Stomach smooth muscle (tissue), 2 donors: ENCODE measurements around the gene ASF1B.

Experiments
- H3K27ac ChIP-seq: one replicate; pipeline ENCODE4 v1.7.0; 2013; ENCODE audit warnings: mild to moderate bottlenecking, low read length, inconsistent platforms
- H3K27me3 ChIP-seq, 2 donors: one replicate each; pipeline ENCODE4 v1.7.0; 2013; ENCODE audit warnings: low read length in 2 of 2; ENCODE audit not compliant: insufficient read depth in 2 of 2, control insufficient read depth in 1 of 2
- H3K36me3 ChIP-seq, 2 donors: one replicate each; pipeline ENCODE4 v1.7.0; 2013; ENCODE audit warnings: low read length in 2 of 2; ENCODE audit not compliant: control insufficient read depth in 2 of 2, insufficient read depth in 2 of 2
- H3K4me1 ChIP-seq: one replicate; pipeline ENCODE4 v1.7.0; 2013; ENCODE audit warnings: low read length; ENCODE audit not compliant: control insufficient read depth, insufficient read depth
- H3K4me3 ChIP-seq, 2 donors: one replicate each; pipeline ENCODE4 v1.7.0; 2013; ENCODE audit warnings: low read length in 2 of 2
- H3K9ac ChIP-seq, 2 donors: one replicate each; pipeline ENCODE4 v1.7.0; 2013; ENCODE audit warnings: low read length in 2 of 2, mild to moderate bottlenecking in 1 of 2
- H3K9me3 ChIP-seq, 2 donors: one replicate each; pipeline ENCODE4 v1.7.0; 2013; ENCODE audit warnings: low read length in 2 of 2; ENCODE audit not compliant: control insufficient read depth in 2 of 2
- donor health status: healthy.
- donor health status: Pancreatic carcinoma.

Gene ASF1B

DNA sequence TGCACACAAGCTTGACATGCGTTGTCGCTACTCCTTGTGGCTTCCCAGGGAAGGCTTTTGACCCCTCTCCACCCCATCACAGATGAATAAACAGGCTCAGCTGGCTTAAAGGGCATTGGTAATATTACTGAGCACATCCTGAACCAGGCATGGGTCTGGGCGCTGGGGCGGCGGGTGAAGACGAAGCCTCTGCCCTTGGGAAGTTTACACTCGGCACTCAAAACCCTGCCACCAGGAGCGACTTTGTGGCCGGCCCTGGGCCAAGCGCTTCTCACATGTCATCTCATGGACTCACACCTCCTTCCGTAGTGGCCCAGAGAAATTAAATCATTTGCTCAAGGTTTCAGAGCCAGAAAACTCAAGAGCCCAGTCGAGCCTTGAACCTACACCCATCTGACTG, 32.6 kb upstream of the ASF1B start:
- peaks cover 2% of the 10 kb centered on the region for H3K4me1 ChIP-seq

DNA sequence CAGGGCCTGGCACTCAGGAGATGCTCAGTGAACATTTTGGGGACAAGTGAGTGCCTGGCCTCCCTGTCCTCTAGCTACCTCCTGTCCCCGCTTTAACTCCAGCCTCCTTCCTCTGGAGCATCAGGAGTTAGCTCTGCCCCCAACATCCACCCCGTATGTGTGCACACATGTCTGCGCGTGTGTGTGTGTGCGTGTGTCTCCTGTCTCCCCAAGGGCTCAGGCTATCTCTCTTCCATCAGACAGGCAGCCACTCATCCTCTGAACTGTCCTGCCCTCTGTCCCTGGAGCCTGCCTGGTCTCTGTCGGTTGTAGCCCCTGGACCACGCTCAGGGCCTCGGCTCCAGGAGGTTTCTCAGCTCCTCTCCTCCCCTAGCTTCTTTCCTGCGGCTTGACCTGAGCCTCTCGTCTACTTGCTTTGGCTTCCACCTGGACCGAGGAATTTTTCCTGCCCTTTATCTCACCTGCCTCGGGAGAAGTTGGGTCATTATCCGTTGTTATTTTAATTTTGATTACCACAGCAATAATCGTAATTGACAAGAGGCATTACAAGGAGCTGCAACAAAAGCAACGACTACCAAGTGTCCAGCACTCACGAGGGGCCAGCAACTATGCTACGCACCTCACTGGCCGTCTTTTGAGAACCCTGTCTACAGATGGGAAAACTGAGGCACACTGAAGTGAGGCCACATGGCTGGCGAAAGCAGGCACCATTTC, 32.0 kb upstream of the ASF1B start:
- Histone ChIP-seq H3K9me3 (no peaks in the 10 kb centered on the region), H3K4me3 (no peak overlapping the region), H3K27ac (no peak overlapping the region), H3K36me3 (peaks cover 27 to 33% of the 10 kb centered on the region in 2 donors), H3K27me3 (no peaks in the 10 kb centered on the region), H3K4me1 (peaks cover 2% of the 10 kb centered on the region), H3K9ac (no peak overlapping the region)

More for the DNA sequence above, 32.6 kb upstream of the ASF1B start:
- H3K4me3 ChIP-seq = no peak overlapping the region
- no peaks in the 10 kb centered on the region for H3K9me3 ChIP-seq
- no peak overlapping the region for H3K27ac ChIP-seq
- no peaks in the 10 kb centered on the region for H3K27me3 ChIP-seq
- no peak overlapping the region for H3K9ac ChIP-seq
- H3K36me3 ChIP-seq = peaks cover 29 to 34% of the 10 kb centered on the region in 2 donors

DNA sequence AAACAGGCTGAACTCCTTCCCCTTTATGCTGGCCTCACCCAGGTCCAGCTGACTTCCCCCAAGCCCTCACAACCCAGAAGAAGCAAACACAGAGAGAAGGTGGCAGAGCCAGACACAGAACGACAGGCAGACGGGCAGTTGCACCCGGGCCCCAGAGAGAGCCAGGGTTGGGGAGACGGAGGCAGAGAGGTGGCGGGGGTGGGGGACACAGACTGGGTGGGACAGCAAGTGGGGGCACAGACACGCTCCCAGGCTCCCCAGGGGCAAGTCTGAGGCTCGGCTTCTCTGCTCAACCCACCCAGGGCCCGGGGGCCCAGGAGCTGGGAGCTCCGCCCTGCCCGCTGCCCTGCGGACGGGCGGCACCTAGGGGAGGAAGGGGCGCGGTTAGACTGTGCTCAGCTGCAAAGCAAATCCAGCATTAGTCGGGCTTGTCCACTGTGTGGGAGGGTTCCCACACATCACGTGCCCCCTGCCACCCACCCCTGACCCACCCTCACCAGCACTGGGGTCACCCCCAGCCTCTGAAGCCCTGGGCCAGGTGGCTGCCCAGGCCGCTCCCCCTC, 31.3 kb upstream of the ASF1B start:
- Histone ChIP-seq H3K9ac (no peak overlapping the region), H3K4me3 (no peak overlapping the region), H3K9me3 (no peaks in the 10 kb centered on the region), H3K27me3 (no peaks in the 10 kb centered on the region), H3K27ac (no peak overlapping the region), H3K4me1 (peaks cover 2% of the 10 kb centered on the region), H3K36me3 (peaks cover 24 to 32% of the 10 kb centered on the region in 2 donors)

DNA sequence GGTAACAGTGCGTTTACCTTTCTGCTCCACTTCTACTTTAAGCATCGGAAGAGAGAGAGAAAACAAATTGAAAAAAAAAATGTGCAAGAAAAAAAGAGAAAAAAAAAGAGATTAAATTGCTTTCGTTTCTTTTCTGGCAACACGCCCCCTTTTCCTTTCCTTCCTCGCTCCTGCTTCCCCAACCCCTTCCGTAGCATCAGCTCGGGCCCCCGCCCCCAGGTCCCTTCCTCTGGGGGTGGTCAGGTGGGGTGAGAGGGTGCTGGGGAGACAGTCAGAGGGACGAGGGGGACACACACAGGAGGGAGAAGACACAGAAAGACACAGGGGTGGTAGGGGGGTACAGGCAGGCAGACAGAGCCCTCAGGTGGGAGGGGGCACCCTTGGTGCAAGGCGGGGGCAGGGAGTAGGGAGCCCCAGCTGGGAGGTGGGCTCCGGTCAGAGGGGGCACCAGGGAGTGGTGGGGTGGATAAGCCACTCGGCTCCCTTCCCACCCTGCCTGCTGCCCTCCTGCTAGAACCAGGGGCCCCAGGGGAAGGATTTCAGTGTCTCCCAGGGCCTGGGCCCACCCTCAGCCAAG, 30.7 kb upstream of the ASF1B start:
- peak overlapping the region in 1 of 2 donors; percentile 22 for H3K4me3 ChIP-seq
- no peaks in the 10 kb centered on the region for H3K9me3 ChIP-seq
- peaks cover 24 to 29% of the 10 kb centered on the region in 2 donors for H3K36me3 ChIP-seq
- no peaks in the 10 kb centered on the region for H3K27me3 ChIP-seq
- H3K27ac ChIP-seq = no peak overlapping the region
- peaks cover 2% of the 10 kb centered on the region for H3K4me1 ChIP-seq
- H3K9ac ChIP-seq = no peak overlapping the region

GRCh38 chr19:14165990-14166830, 29.8 kb upstream of the ASF1B start:
- no peak overlapping the region for H3K27ac ChIP-seq
- no peak overlapping the region for H3K9ac ChIP-seq
- H3K4me1 ChIP-seq = peaks cover 2% of the 10 kb centered on the region
- H3K36me3 ChIP-seq = peaks cover 17 to 27% of the 10 kb centered on the region in 2 donors
- no peaks in the 10 kb centered on the region for H3K27me3 ChIP-seq
- H3K9me3 ChIP-seq = no peaks in the 10 kb centered on the region
- peak overlapping the region in 1 of 2 donors; percentile 22 for H3K4me3 ChIP-seq

DNA sequence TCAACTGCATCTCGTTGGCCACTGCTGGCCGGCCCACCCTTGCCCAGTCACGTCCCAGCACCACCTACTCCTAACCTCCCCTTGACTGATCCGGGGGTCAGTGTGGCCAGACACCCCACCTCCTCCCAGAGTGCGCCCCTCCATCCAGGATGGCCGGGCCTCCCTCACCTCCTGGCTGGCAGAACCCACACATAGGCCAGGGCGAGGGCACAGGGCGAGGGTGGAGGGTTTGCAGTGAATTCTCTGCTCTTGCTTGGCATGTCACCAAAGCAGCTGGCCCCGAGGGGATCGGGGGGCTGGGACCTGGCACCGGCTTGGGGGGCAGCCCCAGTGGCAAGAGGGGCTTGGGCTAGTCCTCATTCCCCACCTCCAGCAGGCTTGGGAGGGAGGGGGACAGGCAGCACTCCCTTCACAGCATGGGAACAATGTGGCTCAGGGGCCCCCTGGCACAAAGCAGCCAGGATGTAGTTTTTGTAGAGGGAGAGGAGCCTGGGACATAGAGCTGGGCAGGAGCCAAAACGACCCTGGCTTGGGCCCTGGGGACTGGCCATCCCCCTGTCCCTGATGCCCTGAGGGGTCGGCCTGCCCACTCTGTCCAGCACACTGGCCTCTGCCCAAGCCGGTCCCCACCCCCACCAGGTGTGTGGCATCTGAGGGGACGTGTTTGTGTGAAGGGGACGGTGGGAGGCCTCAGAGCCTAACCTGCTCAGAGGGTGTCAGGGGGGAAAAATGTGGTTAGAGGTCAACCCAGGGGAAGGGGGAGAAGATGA, 28.5 kb upstream of the ASF1B start:
- Histone ChIP-seq H3K4me3 (no peak overlapping the region), H3K9me3 (no peaks in the 10 kb centered on the region), H3K36me3 (peaks cover 7 to 18% of the 10 kb centered on the region in 2 donors), H3K4me1 (peaks cover 2% of the 10 kb centered on the region), H3K9ac (no peak overlapping the region), H3K27ac (no peak overlapping the region), H3K27me3 (no peaks in the 10 kb centered on the region)

- H3K9ac ChIP-seq = no peak overlapping the region
Observed at GRCh38 chr19:14164082-14164481, 27.7 kb upstream of the ASF1B start.

DNA sequence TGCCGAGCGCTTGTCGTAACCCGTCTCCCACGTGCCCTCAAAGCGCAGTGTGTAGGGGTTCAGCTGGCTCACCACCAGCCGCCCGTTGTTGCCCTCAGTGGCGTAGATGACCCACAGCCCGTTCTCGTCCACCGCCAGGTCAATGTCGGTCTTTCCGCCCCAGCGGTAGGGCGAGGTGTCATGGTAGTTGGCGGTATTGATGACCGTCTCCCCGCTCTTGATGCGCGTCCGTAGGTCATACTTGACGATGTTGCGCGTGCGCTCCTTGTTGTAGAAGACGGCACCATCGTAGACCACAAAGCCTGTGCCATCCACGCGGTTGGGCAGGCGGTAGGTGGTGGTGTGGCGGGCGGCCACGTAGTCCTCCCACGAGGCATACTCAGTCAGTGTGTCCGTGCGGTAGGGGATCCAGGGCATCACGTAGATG, 26.5 kb upstream of the ASF1B start:
- Histone ChIP-seq H3K9me3 (no peaks in the 10 kb centered on the region), H3K4me3 (no peak overlapping the region), H3K36me3 (peaks cover 11 to 23% of the 10 kb centered on the region in 2 donors), H3K4me1 (peaks cover 2% of the 10 kb centered on the region), H3K9ac (no peak overlapping the region), H3K27ac (no peak overlapping the region), H3K27me3 (no peaks in the 10 kb centered on the region)

More at GRCh38 chr19:14164082-14164481, 27.7 kb upstream of the ASF1B start:
- Histone ChIP-seq H3K36me3 (peaks cover 6 to 15% of the 10 kb centered on the region in 2 donors), H3K9me3 (no peaks in the 10 kb centered on the region), H3K4me1 (peaks cover 2% of the 10 kb centered on the region), H3K27ac (no peak overlapping the region), H3K4me3 (no peak overlapping the region), H3K27me3 (no peaks in the 10 kb centered on the region)

- Histone ChIP-seq H3K4me3 (no peak overlapping the region), H3K9ac (no peak overlapping the region), H3K9me3 (no peaks in the 10 kb centered on the region), H3K36me3 (peaks cover 23 to 34% of the 10 kb centered on the region in 2 donors), H3K4me1 (peaks cover 2% of the 10 kb centered on the region), H3K27ac (no peak overlapping the region), H3K27me3 (no peaks in the 10 kb centered on the region)
Observed at GRCh38 chr19:14161305-14161704, 24.9 kb upstream of the ASF1B start.
